ENCODE results near the gene LMLN.
"Not testable (repeated sequence)": the region's sequence is repeated elsewhere in the genome, so short reads cannot be mapped to it uniquely, and the experiment has no call there.

LMLN gene

DNA sequence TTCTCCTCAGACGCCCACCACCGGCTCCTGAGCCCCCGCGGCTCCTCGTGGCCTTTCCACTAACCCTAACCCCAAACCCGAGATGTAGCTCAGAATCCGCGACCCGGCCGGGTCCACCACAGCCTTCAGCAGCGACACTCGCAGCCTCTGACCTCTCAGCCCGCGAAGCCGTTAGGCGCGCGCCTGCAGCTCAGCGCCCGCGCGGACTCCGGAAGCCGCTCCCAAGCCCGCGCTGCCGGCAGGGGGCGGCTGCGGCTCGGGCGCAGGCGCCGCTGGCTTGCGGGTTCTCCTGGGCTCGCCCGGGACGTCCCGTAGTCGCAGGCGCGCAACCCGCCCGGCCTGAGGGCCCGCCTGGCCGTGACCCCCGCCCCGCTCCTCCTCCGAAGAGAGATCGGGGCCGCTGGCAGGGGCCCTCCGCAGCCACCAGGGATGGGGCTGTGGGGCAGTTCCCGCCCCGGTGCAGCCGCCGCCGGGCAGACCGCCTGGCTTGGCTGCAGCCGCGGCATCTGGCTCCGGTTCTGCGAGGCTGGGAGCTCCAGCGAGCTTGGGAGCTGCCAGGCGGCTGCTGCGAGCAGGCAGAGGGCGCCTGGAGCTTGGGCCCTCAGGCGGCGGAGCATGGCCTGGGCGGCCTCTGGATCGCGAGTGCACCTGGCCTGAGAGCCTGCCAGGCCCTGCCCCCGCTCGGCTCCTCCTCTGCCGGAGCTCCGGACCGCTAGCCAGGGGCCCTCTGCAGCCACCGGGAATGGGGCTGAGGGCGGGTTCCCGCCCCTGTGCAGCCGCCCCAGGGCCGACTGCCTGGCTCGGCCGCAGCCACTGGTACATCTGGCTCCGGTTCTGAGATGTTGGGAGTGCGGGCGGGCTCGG is 120.7 kb downstream of the LMLN start:
- peak; percentile 58 for DNase-seq

- no peak for DNase-seq
These were observed 121.4 kb downstream of the LMLN start for GRCh38 chr3:198081421-198081844.

DNA sequence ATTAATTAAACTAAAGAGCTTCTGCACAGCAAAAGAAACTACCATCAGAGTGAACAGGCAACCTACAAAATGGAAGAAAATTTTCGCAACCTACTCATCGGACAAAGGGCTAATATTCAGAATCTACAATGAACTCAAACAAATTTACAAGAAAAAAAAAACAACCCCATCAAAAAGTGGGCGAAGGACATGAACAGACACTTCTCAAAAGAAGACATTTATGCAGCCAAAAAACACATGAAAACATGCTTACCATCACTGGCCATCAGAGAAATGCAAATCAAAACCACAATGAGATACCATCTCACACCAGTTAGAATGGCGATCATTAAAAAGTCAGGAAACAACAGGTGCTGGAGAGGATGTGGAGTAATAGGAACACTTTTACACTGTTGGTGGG is 122.2 kb downstream of the LMLN start:
- not testable (repeated sequence) for DNase-seq

DNA sequence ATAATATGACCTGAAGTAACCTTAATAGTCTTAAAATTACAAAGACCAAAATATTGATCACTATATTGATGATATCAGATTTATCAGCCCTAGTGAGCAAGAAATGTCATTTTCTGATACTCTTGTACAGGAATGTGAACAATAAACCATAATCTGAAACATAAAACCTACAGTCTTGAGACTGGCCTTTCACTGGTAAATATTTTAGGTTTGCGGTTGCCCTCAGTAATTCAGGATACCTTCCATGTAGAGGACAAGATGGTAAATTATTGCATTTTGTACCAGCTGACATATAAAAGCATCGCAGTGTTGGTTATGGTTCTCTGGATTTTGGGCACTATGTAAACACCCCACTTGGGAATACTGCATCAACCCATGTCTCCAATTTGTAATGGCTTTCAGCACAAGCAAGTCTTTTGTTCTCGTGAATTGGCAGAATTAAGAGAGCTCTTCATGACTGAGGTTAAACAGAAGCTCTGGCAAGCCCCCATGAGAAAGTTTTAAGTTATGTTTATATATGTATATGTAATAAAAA is 128.5 kb downstream of the LMLN start:
- DNase-seq = no peak

GRCh38 chr3:198090795-198091332 is 130.8 kb downstream of the LMLN start:
- DNase-seq = no peak

DNA sequence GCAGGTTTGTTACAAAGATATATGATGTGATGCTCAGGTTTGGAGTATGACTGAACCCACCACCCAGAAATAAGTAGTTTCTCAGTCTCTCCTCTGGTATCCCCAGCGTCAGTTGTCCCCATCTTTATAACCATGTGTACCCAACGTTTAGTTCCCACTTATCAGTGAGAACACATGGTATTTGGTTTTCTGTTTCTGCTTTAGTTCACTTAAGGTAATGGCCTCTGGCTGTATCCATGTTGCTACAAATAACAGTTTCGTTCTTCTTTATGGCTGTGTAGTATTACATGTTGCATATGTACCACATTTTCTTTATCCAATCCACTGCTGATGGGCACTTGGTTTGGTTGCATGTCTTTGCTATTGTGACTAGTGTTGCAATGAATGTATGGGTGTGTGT is 132.3 kb downstream of the LMLN start:
- DNase-seq = no peak

DNA sequence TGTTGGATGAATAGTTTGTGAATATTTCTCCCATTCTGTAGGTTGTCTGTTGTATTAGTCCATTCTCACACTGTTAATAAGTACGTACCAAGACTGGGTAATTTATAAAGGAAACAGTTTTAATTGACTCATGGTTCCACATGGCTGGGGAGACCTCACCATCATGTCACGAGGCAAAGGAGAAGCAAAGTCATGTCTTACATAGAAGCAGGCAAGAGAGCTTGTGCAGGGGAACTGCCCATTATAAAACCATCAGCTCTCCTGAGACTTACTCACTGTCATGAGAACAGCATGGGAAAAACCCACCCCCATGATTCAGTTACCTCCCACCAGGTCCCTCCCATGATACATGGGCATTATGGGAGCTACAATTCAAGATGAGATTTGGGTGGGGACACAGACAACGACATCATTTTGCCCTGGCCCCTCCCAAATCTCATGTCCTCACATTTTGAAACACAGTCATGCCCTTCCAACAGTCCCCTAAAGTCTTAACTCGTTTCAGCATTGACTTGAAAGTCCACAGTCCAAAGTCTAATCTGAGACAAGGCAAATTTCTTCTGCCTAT is 133.2 kb downstream of the LMLN start:
- no peak for DNase-seq
